Neural cell (in vitro differentiated cells): ENCODE results near the gene MLIP. TPM values are rescaled to one million over a fixed set of nuclear protein-coding genes. Genes with fewer than 3 reads are reported as not detected.

Experiments
- H2AFZ ChIP-seq: fragments of 200-600, 300-800 bp; sonication (generic), shearing (Covaris generic); 2 replicates; pipeline ENCODE4 v1.6.0; 2014; ENCODE audit warnings: low read depth, mild to moderate bottlenecking, antibody characterized with exemption, low read length, moderate library complexity
- H3F3A ChIP-seq: fragments of 200-600 bp; shearing (Covaris generic); 2 replicates; pipeline ENCODE4 v1.6.1; 2016; ENCODE audit warnings: mild to moderate bottlenecking, moderate library complexity, mixed read lengths, antibody characterized with exemption, low read length; ENCODE audit not compliant: insufficient read depth, poor library complexity, severe bottlenecking
- H3K27ac ChIP-seq: fragments of 200-600, 300-800 bp; sonication (generic), shearing (Covaris generic); 2 replicates; pipeline ENCODE4 v1.5.1; 2014; ENCODE audit warnings: mild to moderate bottlenecking, low read length, moderate library complexity
- H3K27me3 ChIP-seq: fragments of 300-800, 200-600 bp; sonication (generic), shearing (Covaris generic); 2 replicates; pipeline ENCODE4 v1.6.0; 2014; ENCODE audit warnings: mild to moderate bottlenecking, low read depth, low read length, moderate library complexity; ENCODE audit not compliant: insufficient read depth
- H3K36me3 ChIP-seq: fragments of 300-800, 200-600 bp; sonication (generic), shearing (Covaris generic); 2 replicates; pipeline ENCODE4 v1.5.1; 2014; ENCODE audit warnings: mild to moderate bottlenecking, antibody characterized with exemption, low read length, moderate library complexity; ENCODE audit not compliant: insufficient read depth
- H3K4me2 ChIP-seq: fragments of 300-800, 200-600 bp; sonication (generic), shearing (Covaris generic); 2 replicates; pipeline ENCODE4 v1.6.0; 2014; ENCODE audit warnings: mild to moderate bottlenecking, low read length
- H3K4me3 ChIP-seq: fragments of 300-800, 200-600 bp; sonication (generic), shearing (Covaris generic); 2 replicates; pipeline ENCODE4 v1.5.1; 2014; ENCODE audit warnings: mild to moderate bottlenecking, low read length, moderate library complexity
- H3K79me2 ChIP-seq: fragments of 200-600 bp; shearing (Covaris generic); replicated peaks from 2 replicates; pipeline ENCODE4 v1.6.0; 2014; ENCODE audit warnings: mild to moderate bottlenecking, low read length, moderate library complexity; ENCODE audit not compliant: insufficient read depth
- H3K9ac ChIP-seq: fragments of 300-800, 200-600 bp; sonication (generic), shearing (Covaris generic); 2 replicates; pipeline ENCODE4 v1.6.1; 2016; ENCODE audit warnings: mild to moderate bottlenecking, low read length, mixed read lengths
- H3K9me2 ChIP-seq: fragments of 200-600 bp; shearing (Covaris generic); 2 replicates; pipeline ENCODE4 v1.6.1; 2016; ENCODE audit warnings: mild to moderate bottlenecking, low read length, mixed read lengths; ENCODE audit not compliant: insufficient read depth
- H3K9me3 ChIP-seq: fragments of 200-600, 300-800 bp; sonication (generic), shearing (Covaris generic); 2 replicates; pipeline ENCODE4 v1.6.1; 2016; ENCODE audit warnings: mild to moderate bottlenecking, mixed run types, low read length, moderate library complexity, mixed read lengths
- H4K20me1 ChIP-seq: fragments of 200-600 bp; shearing (Covaris generic); 2 replicates; pipeline ENCODE4 v1.6.1; 2016; ENCODE audit warnings: mild to moderate bottlenecking, mixed run types; ENCODE audit not compliant: insufficient read depth
- CTCF ChIP-seq: fragments of 450-650 bp; IDR thresholded peaks from 2 replicates; pipeline ENCODE4 v1.5.1; 2014; ENCODE audit warnings: antibody characterized with exemption, mild to moderate bottlenecking, moderate library complexity; ENCODE audit not compliant: poor library complexity, severe bottlenecking
- EP300 ChIP-seq: fragments of 450-650 bp; conservative IDR thresholded peaks from 2 replicates; pipeline ENCODE4 v1.6.1; 2014; ENCODE audit warnings: antibody characterized with exemption, mild to moderate bottlenecking, moderate library complexity; ENCODE audit not compliant: poor library complexity, severe bottlenecking
- EZH2 ChIP-seq: fragments of 200-600, 300-800 bp; shearing (Covaris generic), sonication (generic); IDR thresholded peaks from 2 replicates; pipeline ENCODE4 v1.6.1; 2014; ENCODE audit warnings: antibody characterized with exemption, low read length, borderline replicate concordance, mild to moderate bottlenecking; ENCODE audit not compliant: insufficient read depth, poor library complexity, severe bottlenecking
- MXI1 ChIP-seq: fragments of 450-650 bp; conservative IDR thresholded peaks from 2 replicates; pipeline ENCODE4 v1.6.1; 2014; ENCODE audit warnings: antibody characterized with exemption, mild to moderate bottlenecking; ENCODE audit not compliant: poor library complexity, severe bottlenecking
- POLR2AphosphoS5 ChIP-seq: IDR thresholded peaks from 2 replicates; pipeline ENCODE4 v1.6.1; 2012
- RAD21 ChIP-seq: fragments of 450-650 bp; conservative IDR thresholded peaks from 2 replicates; pipeline ENCODE4 v1.6.1; 2014; ENCODE audit warnings: antibody characterized with exemption, mild to moderate bottlenecking, moderate library complexity
- REST ChIP-seq: IDR thresholded peaks from 2 replicates; pipeline ENCODE4 v1.6.1; 2012; ENCODE audit warnings: borderline replicate concordance
- SMC3 ChIP-seq: fragments of 450-650 bp; conservative IDR thresholded peaks from 2 replicates; pipeline ENCODE4 v1.6.1; 2014; ENCODE audit warnings: antibody characterized with exemption, mild to moderate bottlenecking, moderate library complexity; ENCODE audit not compliant: poor library complexity
- TAF1 ChIP-seq: IDR thresholded peaks from 2 replicates; pipeline ENCODE4 v1.6.1; 2012; ENCODE audit warnings: low read depth
- polyA plus RNA-seq: library from polyadenylated mRNA; depleted of rRNA; stranded (reverse); fragments of >200 nt; gene quantifications from 2 replicates; pipeline ENCODE4 v1.2.3, GENCODE V29; 2014

MLIP gene
- polyA plus RNA-seq, 1 donor from 2014 or later = not detected

- no peak overlapping the region for H3K27ac ChIP-seq
- no peaks in the 10 kb centered on the region for H3K9me3 ChIP-seq
- H3K9ac ChIP-seq = no peak overlapping the region
- no peaks in the 10 kb centered on the region for H3F3A ChIP-seq
- no peaks in the 10 kb centered on the region for H4K20me1 ChIP-seq
- no peaks in the 10 kb centered on the region for H3K27me3 ChIP-seq
- no peak overlapping the region for H3K4me3 ChIP-seq
- TF ChIP-seq CTCF (no peak), REST (no peak), MXI1 (no peak), RAD21 (no peak), EZH2 (no peak), EP300 (no peak), TAF1 (no peak), POLR2AphosphoS5 (no peak), SMC3 (no peak)
- no peak overlapping the region for H2AFZ ChIP-seq
- no peaks in the 10 kb centered on the region for H3K79me2 ChIP-seq
- H3K4me2 ChIP-seq = no peak overlapping the region
- no peaks in the 10 kb centered on the region for H3K36me3 ChIP-seq
- no peaks in the 10 kb centered on the region for H3K9me2 ChIP-seq
These were observed 7.7 kb upstream of the MLIP start for GRCh38 chr6:54103497-54103896.

GRCh38 chr6:54106727-54107126, 4.5 kb upstream of the MLIP start:
- Histone ChIP-seq H3K4me2 (no peak overlapping the region), H3K36me3 (no peaks in the 10 kb centered on the region), H3K9me3 (no peaks in the 10 kb centered on the region), H2AFZ (no peak overlapping the region), H3K27ac (no peak overlapping the region), H4K20me1 (no peaks in the 10 kb centered on the region), H3K9ac (no peak overlapping the region), H3K4me3 (no peak overlapping the region), H3K27me3 (no peaks in the 10 kb centered on the region), H3F3A (no peaks in the 10 kb centered on the region), H3K9me2 (no peaks in the 10 kb centered on the region), H3K79me2 (no peaks in the 10 kb centered on the region)
- TF ChIP-seq CTCF = no peak
- no peak for TF ChIP-seq POLR2AphosphoS5
- TF ChIP-seq REST = no peak
- no peak for TF ChIP-seq EP300
- TF ChIP-seq RAD21 = no peak
- TF ChIP-seq TAF1 = no peak
- TF ChIP-seq EZH2 = no peak
- no peak for TF ChIP-seq SMC3
- no peak for TF ChIP-seq MXI1
